Upper lobe of left lung (tissue), 6 donors: Measurements from ENCODE around the gene SELENOP. TPM values are rescaled to one million over a fixed set of nuclear protein-coding genes. Genes with fewer than 3 reads are reported as not detected.
"Not testable (repeated sequence)": the region's sequence is repeated elsewhere in the genome, so short reads cannot be mapped to it uniquely, and the experiment has no call there.

Experiments used
- ATAC-seq, 2 donors: fragments of 200-7000 bp; cut with Tn5 transposase; one replicate each; pipeline ENCODE4 v1.9.1; 2022; ENCODE audit warnings: mild to moderate bottlenecking in 2 of 2, moderate library complexity in 2 of 2; ENCODE audit not compliant: low FRiP score in 2 of 2
- DNase-seq, 2 donors: peaks; one replicate each; pipeline ENCODE4 v3.0.0-alpha.2; 2019 to 2020
- H3K27ac ChIP-seq, 4 donors: fragments of 200-600 bp; sonication (generic); one replicate each; pipeline ENCODE4 v1.5.1; 2016 to 2019
- H3K27me3 ChIP-seq, 4 donors: fragments of 200-600 bp; sonication (generic); one replicate each; pipeline ENCODE4 v1.5.1; 2017 to 2019
- H3K36me3 ChIP-seq, 4 donors: fragments of 200-600 bp; sonication (generic); one replicate each; pipeline ENCODE4 v1.5.1; 2016 to 2019
- H3K4me1 ChIP-seq, 4 donors: fragments of 200-600 bp; sonication (generic); one replicate each; pipeline ENCODE4 v1.5.1; 2018 to 2019
- H3K4me3 ChIP-seq, 4 donors: fragments of 200-600 bp; sonication (generic); one replicate each; pipeline ENCODE4 v1.5.1; 2017 to 2019; ENCODE audit warnings: mild to moderate bottlenecking in 2 of 4, moderate library complexity in 1 of 4
- H3K9me3 ChIP-seq, 4 donors: fragments of 200-600 bp; sonication (generic); one replicate each; pipeline ENCODE4 v1.5.1; 2018 to 2019
- CTCF ChIP-seq, 6 experiments: fragments of 450-650 bp in 4 of 6; fragments of 200-600 bp in 2 of 6; sonication (generic) in 2 of 6; IDR thresholded peaks; one replicate each; pipeline ENCODE4 v1.5.1; 2016 to 2019; ENCODE audit warnings: antibody characterized with exemption in 6 of 6
- EP300 ChIP-seq, 4 donors: sonication (generic); formaldehyde crosslinking; IDR thresholded peaks; one replicate each; pipeline ENCODE4 v1.5.1; 2017; ENCODE audit warnings: antibody characterized with exemption in 4 of 4, control low read depth in 2 of 4
- POLR2A ChIP-seq, 4 donors: fragments of 450-650 bp; IDR thresholded peaks; one replicate each; pipeline ENCODE4 v1.5.1; 2016 to 2017; ENCODE audit warnings: antibody characterized with exemption in 4 of 4, mild to moderate bottlenecking in 2 of 4
- POLR2AphosphoS5 ChIP-seq, 2 donors: sonication (generic); formaldehyde crosslinking; IDR thresholded peaks; one replicate each; pipeline ENCODE4 v1.5.1; 2017; ENCODE audit warnings: antibody characterized with exemption in 2 of 2
- WGBS, 2 donors: methylation state at CpG; one replicate each; pipeline ENCODE4 v1.1.5; 2017 to 2018; 5-methylcytosine and 5-hydroxymethylcytosine counted together
- total RNA-seq, 6 donors: library from RNA; depleted of rRNA in 4 of 6; stranded (reverse); fragments of >200 nt in 4 of 6; gene quantifications; one replicate each; pipeline versions ENCODE4 v1.1.0 to v1.2.1, GENCODE V29; 2016 to 2021
- donor health status: DM: no; HTN: no; CAD: no; lungs with moderate emphysema.
- donor health status: DM: no; HTN: yes; CAD: no; lungs with severe emphysema.

The SELENOP gene
- total RNA-seq, 6 donors from 2014 or later, result 222 to 828 (median 490) TPM

- 71 to 91% methylated on average over 1 of the region's 1 CpG for WGBS, 2 donors
- peak in 1 of 2 donors; percentile 35 for ATAC-seq
These were observed 43.1 kb upstream of the SELENOP start for GRCh38 chr5:42854795-42855194.

GRCh38 chr5:42852826-42853225 lies 41.1 kb upstream of the SELENOP start:
- Histone ChIP-seq H3K4me3 (no peak overlapping the region), H3K4me1 (no peaks in the 10 kb centered on the region), H3K27me3 (no peaks in the 10 kb centered on the region), H3K27ac (no peak overlapping the region), H3K9me3 (no peaks in the 10 kb centered on the region), H3K36me3 (no peaks in the 10 kb centered on the region)
- TF ChIP-seq EP300 (IDR thresholded peaks at IDR 0.05), result no peak
- no peak for TF ChIP-seq POLR2AphosphoS5 (IDR thresholded peaks at IDR 0.05)
- TF ChIP-seq CTCF (IDR thresholded peaks at IDR 0.05), result no peak
- no peak for TF ChIP-seq POLR2A (IDR thresholded peaks at IDR 0.05)
- WGBS, 2 donors, result 97 to 100% methylated on average over 1 of the region's 1 CpG
- DNase-seq, result no peak
- no peak for ATAC-seq

More at GRCh38 chr5:42854795-42855194, 43.1 kb upstream of the SELENOP start:
- H3K27me3 ChIP-seq, result no peaks in the 10 kb centered on the region
- H3K4me1 ChIP-seq, result peaks cover 0 to 11% (median 8%) of the 10 kb centered on the region in 4 donors
- H3K4me3 ChIP-seq, result no peak overlapping the region
- H3K27ac ChIP-seq, result no peak overlapping the region
- H3K9me3 ChIP-seq, result no peaks in the 10 kb centered on the region
- H3K36me3 ChIP-seq, result no peaks in the 10 kb centered on the region
- no peak for DNase-seq
- no peak for TF ChIP-seq CTCF (IDR thresholded peaks at IDR 0.05)
- TF ChIP-seq POLR2A (IDR thresholded peaks at IDR 0.05), result no peak
- TF ChIP-seq EP300 (IDR thresholded peaks at IDR 0.05), result no peak
- no peak for TF ChIP-seq POLR2AphosphoS5 (IDR thresholded peaks at IDR 0.05)

- ATAC-seq (no peak), DNase-seq (no peak)
- no peak overlapping the region for H3K4me3 ChIP-seq
- no peaks in the 10 kb centered on the region for H3K9me3 ChIP-seq
- no peaks in the 10 kb centered on the region for H3K4me1 ChIP-seq
- no peak overlapping the region for H3K27ac ChIP-seq
- H3K36me3 ChIP-seq, result no peaks in the 10 kb centered on the region
- TF ChIP-seq POLR2A (IDR thresholded peaks at IDR 0.05) (no peak), CTCF (IDR thresholded peaks at IDR 0.05) (no peak), POLR2AphosphoS5 (IDR thresholded peaks at IDR 0.05) (no peak), EP300 (IDR thresholded peaks at IDR 0.05) (no peak)
- WGBS, 2 donors, result 85 to 89% methylated on average over 6 of the region's 6 CpGs
- no peaks in the 10 kb centered on the region for H3K27me3 ChIP-seq
These were observed 39.8 kb upstream of the SELENOP start for GRCh38 chr5:42851481-42851880.

- WGBS, 2 donors, result 92 to 97% methylated on average over 2 of the region's 2 CpGs
- TF ChIP-seq POLR2A (IDR thresholded peaks at IDR 0.05), result no peak
- TF ChIP-seq POLR2AphosphoS5 (IDR thresholded peaks at IDR 0.05), result no peak
- no peaks in the 10 kb centered on the region for H3K9me3 ChIP-seq
These were observed 36.9 kb upstream of the SELENOP start for GRCh38 chr5:42848545-42848944.

GRCh38 chr5:42844408-42844807 lies 32.7 kb upstream of the SELENOP start:
- not testable (repeated sequence) for DNase-seq, H3K27ac ChIP-seq, H3K4me3 ChIP-seq, ATAC-seq, H3K36me3 ChIP-seq, H3K27me3 ChIP-seq, H3K9me3 ChIP-seq
- 94 to 95% methylated on average over 4 of the region's 4 CpGs for WGBS, 2 donors
- peaks cover 7 to 15% (median 11%) of the 10 kb centered on the region in 4 donors for H3K4me1 ChIP-seq

More at GRCh38 chr5:42848545-42848944, 36.9 kb upstream of the SELENOP start:
- DNase-seq (no peak), ATAC-seq (no peak)
- Histone ChIP-seq H3K36me3 (no peaks in the 10 kb centered on the region), H3K27ac (no peak overlapping the region), H3K4me1 (no peaks in the 10 kb centered on the region), H3K27me3 (no peaks in the 10 kb centered on the region), H3K4me3 (no peak overlapping the region)

GRCh38 chr5:42843675-42844292 lies 32.1 kb upstream of the SELENOP start:
- no peaks in the 10 kb centered on the region for H3K36me3 ChIP-seq
- TF ChIP-seq POLR2A (IDR thresholded peaks at IDR 0.05) (no peak), CTCF (IDR thresholded peaks at IDR 0.05) (no peak), EP300 (IDR thresholded peaks at IDR 0.05) (no peak), POLR2AphosphoS5 (IDR thresholded peaks at IDR 0.05) (no peak)
- H3K27me3 ChIP-seq, result no peaks in the 10 kb centered on the region
- no peak overlapping the region for H3K4me3 ChIP-seq
- peaks cover 7 to 18% (median 14%) of the 10 kb centered on the region in 4 donors for H3K4me1 ChIP-seq
- no peak for ATAC-seq
- no peak for DNase-seq
- H3K9me3 ChIP-seq, result no peaks in the 10 kb centered on the region
- H3K27ac ChIP-seq, result peak overlapping the region in 2 of 4 donors; percentile 3 to 5
- WGBS, 2 donors, result 84% methylated on average over 3 of the region's 3 CpGs
